Pons (tissue), 1 donor: Measurements from ENCODE around the gene ATXN2.
"Not testable (repeated sequence)": the region's sequence is repeated elsewhere in the genome, so short reads cannot be mapped to it uniquely, and the experiment has no call there.

Experiments
- DNase-seq: peaks from one replicate; pipeline ENCODE4 v3.0.0-alpha.2; 2016; ENCODE audit warnings: low spot score

Gene ATXN2

GRCh38 chr12:111600986-111601385, 1.9 kb upstream of the ATXN2 start:
- DNase-seq: not testable (repeated sequence)

GRCh38 chr12:111600205-111600642, 1.1 kb upstream of the ATXN2 start:
- DNase-seq: no peak

DNA sequence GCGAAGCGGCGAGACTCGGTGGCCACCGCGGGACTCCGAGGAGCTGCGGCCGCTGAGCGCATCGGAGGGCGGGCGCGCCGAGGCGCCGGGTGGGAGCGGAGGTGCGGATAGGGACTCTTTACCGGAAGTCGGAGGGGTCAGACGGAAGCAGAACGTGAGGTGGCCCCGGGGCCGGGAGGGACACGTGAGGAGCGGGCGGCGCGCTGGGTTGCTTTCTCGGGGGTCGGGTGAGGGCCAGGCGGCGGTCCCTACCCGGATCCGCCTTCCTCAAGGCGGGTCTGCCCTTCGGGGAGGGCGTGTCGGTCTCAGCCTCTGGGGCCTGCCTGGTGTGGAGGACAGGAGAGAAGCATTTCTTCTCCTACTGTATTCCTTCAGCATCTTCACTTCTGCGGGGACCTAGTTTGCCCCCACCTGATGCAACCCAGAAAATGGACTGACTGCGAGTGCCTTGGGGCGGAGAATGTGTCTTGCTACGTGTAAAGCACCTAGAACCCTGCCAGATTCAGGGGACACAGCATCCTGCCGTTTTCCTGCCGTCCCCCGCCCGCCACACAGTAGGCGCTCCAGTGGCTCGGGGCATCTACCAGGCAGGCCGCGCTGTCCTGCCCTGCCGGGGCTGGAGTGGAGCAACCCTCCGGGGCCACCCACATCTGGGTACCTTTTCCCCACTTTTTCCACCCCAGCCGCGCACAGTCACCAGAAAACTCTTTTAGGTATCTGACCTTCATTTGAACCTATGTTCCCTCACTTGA, 514 bp upstream of the ATXN2 start:
- peak; percentile 65 for DNase-seq

DNA sequence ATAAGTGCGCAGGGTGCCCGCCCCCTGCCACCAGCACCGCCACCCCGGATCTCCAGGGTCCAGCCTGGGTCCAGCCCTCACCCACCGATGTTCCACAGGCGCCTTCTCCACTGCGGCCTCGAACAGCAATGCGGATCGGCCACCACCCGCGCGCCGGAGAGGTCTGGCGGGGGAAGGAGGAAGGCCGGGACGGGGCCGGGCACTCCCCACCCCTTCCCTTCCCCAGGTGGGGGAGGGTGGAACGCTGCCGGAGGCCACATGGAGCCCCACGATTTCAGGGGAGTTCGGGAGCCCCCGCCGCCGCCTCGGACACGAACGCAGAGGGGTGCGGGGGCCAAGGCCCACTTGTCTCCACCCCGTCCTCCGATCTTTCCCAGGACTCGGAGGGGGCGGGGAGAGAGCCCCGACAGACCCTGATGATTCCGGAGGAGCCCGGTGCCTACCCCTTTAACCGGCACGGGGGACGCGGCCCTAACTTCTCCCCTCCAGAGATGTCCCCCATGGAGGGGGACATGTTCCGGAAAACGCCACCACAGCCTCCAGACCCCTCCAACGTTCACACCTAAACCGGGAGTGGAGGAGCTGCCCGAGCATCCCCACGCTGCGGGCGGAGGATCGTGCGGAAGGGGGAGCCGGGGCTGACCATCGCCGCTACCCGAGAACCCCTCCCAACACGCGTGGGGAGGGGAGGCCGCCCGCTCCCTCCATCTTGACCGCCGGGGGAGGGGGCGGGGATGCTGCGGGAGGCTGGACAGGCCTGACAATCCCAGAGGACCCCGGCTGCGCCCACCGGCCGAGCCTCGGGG, 1.1 kb downstream of the ATXN2 start:
- DNase-seq: peak; percentile 38

- DNase-seq: peak; percentile 68
These were observed 1.9 kb downstream of the ATXN2 start for GRCh38 chr12:111596985-111597830.

DNA sequence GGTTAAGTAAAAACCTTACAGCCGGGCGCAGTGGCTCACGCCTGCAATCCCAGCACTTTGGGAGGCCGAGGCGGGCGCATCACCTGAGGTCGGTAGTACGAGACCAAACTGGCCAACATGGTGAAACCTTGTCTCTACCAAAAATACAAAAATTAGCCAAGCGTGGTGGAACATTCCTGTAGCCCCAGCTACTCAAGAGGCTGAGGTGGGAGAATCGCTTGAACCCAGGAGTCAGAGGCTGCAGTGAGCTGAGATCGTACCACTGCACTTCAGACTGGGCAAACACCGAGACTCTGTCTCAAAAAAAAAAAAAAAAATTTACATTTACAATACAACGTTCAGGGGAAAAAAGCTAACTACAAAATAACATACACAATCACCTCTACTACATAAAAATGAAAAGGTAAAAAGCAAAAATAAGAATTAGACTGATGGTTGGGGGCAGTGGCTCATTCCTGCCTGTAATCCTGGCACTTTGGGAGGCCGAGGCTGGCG, 3.7 kb downstream of the ATXN2 start:
- DNase-seq: not testable (repeated sequence)

- not testable (repeated sequence) for DNase-seq
These were observed 7.6 kb downstream of the ATXN2 start for GRCh38 chr12:111591399-111592010.

DNA sequence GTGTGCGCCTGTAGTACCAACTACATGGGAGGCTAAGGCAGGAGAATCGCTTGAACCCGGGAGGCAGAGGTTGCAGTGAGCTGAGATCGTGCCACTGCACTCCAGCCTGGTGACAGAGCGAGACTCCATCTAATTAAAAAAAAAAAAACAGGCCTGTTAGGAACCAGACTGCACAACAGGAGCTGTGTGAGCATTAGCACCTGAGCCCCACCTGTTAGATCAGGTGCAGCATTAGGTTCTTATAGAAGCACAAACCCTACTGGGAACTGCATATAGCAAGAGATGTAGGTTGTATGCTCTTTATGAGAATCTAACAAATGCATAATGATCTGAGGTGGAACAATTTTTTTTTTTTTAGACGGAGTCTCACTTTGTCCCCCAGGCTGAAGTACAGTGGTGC, 8.6 kb downstream of the ATXN2 start:
- no peak for DNase-seq

GRCh38 chr12:111589601-111590000, 9.5 kb downstream of the ATXN2 start:
- DNase-seq: no peak

DNA sequence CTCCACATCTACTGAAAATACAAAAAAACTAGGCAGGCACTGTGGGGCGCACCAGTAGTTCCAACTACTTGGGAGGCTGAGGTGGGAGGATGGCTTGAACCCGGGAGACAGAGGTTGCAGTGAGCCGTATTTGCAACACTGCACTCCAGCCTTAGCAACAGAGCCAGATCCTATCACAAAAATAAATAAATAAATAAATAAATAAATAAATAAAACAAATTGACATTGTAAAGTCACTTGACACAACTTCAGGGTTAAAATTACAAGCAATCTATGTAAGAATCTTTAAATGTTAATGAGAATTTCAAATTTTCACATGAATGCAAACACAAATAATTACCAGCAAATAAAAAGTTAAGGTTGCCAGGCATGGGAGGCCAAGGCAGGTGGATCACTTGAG, 11.1 kb downstream of the ATXN2 start:
- DNase-seq: no peak

- DNase-seq: no peak
These were observed 12.1 kb downstream of the ATXN2 start for GRCh38 chr12:111586986-111587385.

GRCh38 chr12:111585690-111586089, 13.4 kb downstream of the ATXN2 start:
- DNase-seq: no peak

DNA sequence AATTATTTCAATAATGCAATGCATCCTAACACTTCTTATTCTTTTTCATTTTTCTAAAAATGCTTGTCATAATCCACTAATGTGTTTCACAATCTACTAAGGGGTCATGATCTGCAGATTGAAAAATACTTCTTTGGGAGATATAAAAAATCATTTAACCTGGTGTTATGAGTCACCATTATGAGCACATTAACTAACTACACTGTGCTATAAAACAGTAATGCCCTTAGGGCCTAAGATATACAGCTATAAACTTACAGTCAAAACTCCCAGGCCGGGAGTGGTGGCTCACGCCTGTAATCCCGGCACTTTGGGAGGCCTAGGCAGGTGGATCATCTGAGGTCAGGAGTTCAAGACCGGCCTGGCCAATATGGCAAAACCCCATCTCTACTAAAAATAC, 14.2 kb downstream of the ATXN2 start:
- DNase-seq: no peak

DNA sequence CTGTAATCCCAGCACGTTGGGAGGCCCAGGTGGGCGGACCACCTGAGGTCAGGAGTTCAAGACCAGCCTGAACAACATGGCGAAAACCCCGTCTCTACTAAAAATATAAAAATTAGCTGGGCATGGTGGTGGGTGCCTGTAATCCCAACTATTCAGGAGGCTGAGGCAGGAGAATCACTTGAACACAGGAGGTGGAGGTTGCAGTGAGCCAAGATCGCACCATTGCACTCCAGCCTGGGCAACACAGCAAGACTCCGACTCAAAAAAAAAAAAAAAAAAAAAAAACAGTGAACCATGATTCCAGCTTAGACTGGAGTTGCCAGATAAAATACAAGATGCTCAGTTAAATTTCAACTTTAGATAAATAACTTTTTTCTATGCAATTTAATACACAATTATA, 15.6 kb downstream of the ATXN2 start:
- not testable (repeated sequence) for DNase-seq

DNA sequence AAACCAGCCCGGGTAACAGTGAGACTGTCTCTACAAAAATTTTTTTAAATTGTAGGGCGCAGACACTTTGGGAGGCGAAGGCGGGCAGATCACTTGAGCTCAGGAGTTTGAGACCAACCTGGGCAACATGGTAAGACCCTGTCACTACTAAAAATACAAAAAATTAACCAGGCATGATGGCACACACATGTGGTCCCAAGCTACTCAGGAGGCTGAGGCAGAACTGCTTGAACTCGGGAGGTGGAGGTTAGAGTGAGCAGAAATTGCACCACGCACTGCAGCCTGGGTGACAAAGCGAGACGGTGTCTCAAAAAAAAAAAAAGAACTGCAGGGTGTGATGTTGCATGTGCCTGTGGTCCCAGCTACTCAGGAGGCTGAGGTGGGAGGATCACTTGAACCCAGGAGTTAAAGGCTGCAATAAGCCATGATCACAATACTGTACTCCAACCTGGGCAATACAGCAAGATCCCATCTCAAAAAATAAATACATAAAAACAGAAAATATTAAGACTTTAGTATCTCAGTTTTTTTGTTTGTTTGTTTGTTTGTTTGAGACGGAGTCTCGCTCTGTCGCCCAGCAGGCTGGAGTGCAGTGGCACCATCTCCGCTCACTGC, 16.9 kb downstream of the ATXN2 start:
- DNase-seq: no peak

- no peak for DNase-seq
These were observed 17.5 kb downstream of the ATXN2 start for GRCh38 chr12:111581434-111582132.

- DNase-seq: no peak
These were observed 18.4 kb downstream of the ATXN2 start for GRCh38 chr12:111580737-111581136.

- DNase-seq: no peak
These were observed 19.0 kb downstream of the ATXN2 start for GRCh38 chr12:111580119-111580425.

DNA sequence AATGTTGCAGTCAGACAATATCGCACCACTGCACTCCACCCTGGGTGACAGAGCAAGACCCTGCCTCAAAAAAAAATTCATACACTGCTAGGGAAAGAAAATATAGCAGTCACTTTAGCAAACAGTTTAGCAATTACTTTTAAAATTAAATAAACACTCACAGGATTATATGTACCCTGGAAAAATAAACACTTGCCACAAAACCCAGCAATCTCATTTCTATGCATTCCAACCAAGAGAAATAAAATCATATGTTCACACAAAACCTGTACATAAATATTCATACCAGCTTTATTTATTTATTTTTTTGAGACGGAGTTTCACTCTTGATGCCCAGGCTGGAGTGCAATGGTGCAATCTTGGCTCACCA, 20.2 kb downstream of the ATXN2 start:
- DNase-seq: no peak

DNA sequence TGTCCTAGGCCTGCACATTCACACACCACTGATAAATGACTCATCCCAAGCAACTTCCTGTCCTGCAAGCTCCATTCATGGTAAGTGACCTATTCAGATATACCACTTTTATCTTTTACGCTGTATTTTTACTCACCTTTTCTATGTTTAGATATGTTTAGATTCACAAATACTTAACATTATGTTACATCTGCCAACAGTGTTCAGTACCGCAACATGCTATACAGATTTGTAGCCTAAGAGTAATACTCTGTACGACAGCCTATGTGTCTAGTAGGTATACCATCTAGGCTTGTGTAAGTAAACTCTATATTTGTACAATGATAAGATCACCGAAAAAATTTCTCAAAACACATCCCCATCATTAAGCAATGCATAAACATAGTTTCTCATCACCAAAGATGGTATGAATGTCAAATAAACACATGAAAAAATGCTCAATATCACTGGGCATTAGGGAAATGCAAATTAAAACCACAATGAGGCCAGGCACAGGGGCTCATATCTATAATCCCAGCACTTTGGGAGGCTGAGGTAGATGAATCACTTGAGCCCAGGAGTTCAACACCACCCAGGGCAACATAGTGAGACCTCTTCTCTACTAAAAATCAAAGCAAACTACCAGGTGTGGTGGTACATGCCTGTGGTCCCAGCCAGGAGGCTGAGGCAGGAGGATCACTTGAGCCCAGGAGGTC, 20.7 kb downstream of the ATXN2 start:
- no peak for DNase-seq
